WTC11 (cell line): ENCODE data around the gene TTLL3. TPM values are rescaled to one million over a fixed set of nuclear protein-coding genes. Genes with fewer than 3 reads are reported as not detected.

Source experiments
- ATAC-seq: fragments of 200-7000 bp; cut with Tn5 transposase; 2 replicates; pipeline ENCODE4 v1.10.0; 2021; ENCODE audit warnings: mild to moderate bottlenecking, moderate library complexity
- CTCF ChIA-PET: fragments of 300-600 bp; sonication (Branson Sonifier 250); formaldehyde crosslinking; loops from one replicate; lab custom pipeline; 2021; ENCODE audit warnings: antibody characterized with exemption; lab: Charles Lee
- POLR2A ChIA-PET: fragments of 350-600 bp; sonication (Branson Sonifier 250); formaldehyde crosslinking; loops from one replicate; lab custom pipeline; 2021; ENCODE audit warnings: antibody characterized with exemption; lab: Charles Lee
- DNase-seq: peaks from one replicate; pipeline ENCODE4 v3.0.0; 2021; ENCODE audit warnings: low spot score
- H3K27ac Mint-ChIP-seq: 2 replicates; pipeline ENCODE4 v1.8.0; 2021; ENCODE audit warnings: mixed read lengths
- H3K27me3 Mint-ChIP-seq: 2 replicates; pipeline ENCODE4 v1.8.0; 2021; ENCODE audit warnings: low read depth, mild to moderate bottlenecking, moderate library complexity, mixed read lengths
- H3K36me3 Mint-ChIP-seq: 2 replicates; pipeline ENCODE4 v1.8.0; 2021; ENCODE audit warnings: mixed read lengths
- H3K4me1 Mint-ChIP-seq: 2 replicates; pipeline ENCODE4 v1.8.0; 2022; ENCODE audit warnings: mixed read lengths
- H3K4me3 Mint-ChIP-seq: 2 replicates; pipeline ENCODE4 v1.8.0; 2021; ENCODE audit warnings: mild to moderate bottlenecking, moderate library complexity, mixed read lengths
- H3K9me3 Mint-ChIP-seq: 2 replicates; pipeline ENCODE4 v1.8.0; 2021; ENCODE audit warnings: mixed read lengths
- ETV6 ChIP-seq: sonication (generic); formaldehyde crosslinking; IDR thresholded peaks from 2 replicates; pipeline ENCODE4 v1.8.1; 2022; ENCODE audit warnings: mild to moderate bottlenecking, missing genetic modification reagents
- FOXK1 ChIP-seq: sonication (generic); formaldehyde crosslinking; IDR thresholded peaks from 2 replicates; pipeline ENCODE4 v1.8.0; 2022; ENCODE audit warnings: mild to moderate bottlenecking, moderate library complexity, missing genetic modification reagents
- GRHL2 ChIP-seq: fragments of 250-450 bp; sonication (Bioruptor Pico); IDR thresholded peaks from 2 replicates; pipeline ENCODE4 v1.8.0; 2022; ENCODE audit warnings: mild to moderate bottlenecking, moderate library complexity; ENCODE audit not compliant: insufficient replicate concordance, severe bottlenecking
- GTF2I ChIP-seq: fragments of 250-450 bp; sonication (Bioruptor Pico); conservative IDR thresholded peaks from 2 replicates; pipeline ENCODE4 v1.4.0; 2021; ENCODE audit warnings: mild to moderate bottlenecking
- JUN ChIP-seq: sonication (generic); formaldehyde crosslinking; IDR thresholded peaks from 2 replicates; pipeline ENCODE4 v1.8.0; 2023; ENCODE audit warnings: mild to moderate bottlenecking, missing genetic modification reagents
- KAT7 ChIP-seq: sonication (generic); formaldehyde crosslinking; IDR thresholded peaks from 2 replicates; pipeline ENCODE4 v1.8.1; 2023; ENCODE audit warnings: missing genetic modification reagents, mild to moderate bottlenecking, borderline replicate concordance
- MYBL2 ChIP-seq: sonication (generic); formaldehyde crosslinking; IDR thresholded peaks from 2 replicates; pipeline ENCODE4 v1.8.1; 2023; ENCODE audit warnings: mild to moderate bottlenecking, moderate library complexity, missing genetic modification reagents
- NR2C2 ChIP-seq: sonication (generic); formaldehyde crosslinking; IDR thresholded peaks from 2 replicates; pipeline ENCODE4 v1.8.0; 2022; ENCODE audit warnings: mild to moderate bottlenecking, missing genetic modification reagents
- NR3C1 ChIP-seq: sonication (generic); formaldehyde crosslinking; conservative IDR thresholded peaks from 2 replicates; pipeline ENCODE4 v1.8.1; 2023; ENCODE audit warnings: low read depth, mild to moderate bottlenecking, missing genetic modification reagents
- OVOL2 ChIP-seq: fragments of 250-450 bp; sonication (Bioruptor Pico); IDR thresholded peaks from 2 replicates; pipeline ENCODE4 v1.9.0; 2021; ENCODE audit warnings: mild to moderate bottlenecking, borderline replicate concordance
- RELA ChIP-seq: sonication (generic); formaldehyde crosslinking; IDR thresholded peaks from 2 replicates; pipeline ENCODE4 v1.8.1; 2022; ENCODE audit warnings: missing genetic modification reagents, mild to moderate bottlenecking, borderline replicate concordance
- TEAD1 ChIP-seq: sonication (generic); formaldehyde crosslinking; IDR thresholded peaks from 2 replicates; pipeline ENCODE4 v1.8.0; 2022; ENCODE audit warnings: mild to moderate bottlenecking, missing genetic modification reagents
- ZNF423 ChIP-seq: fragments of 250-450 bp; sonication (Bioruptor Pico); IDR thresholded peaks from 2 replicates; pipeline ENCODE4 v2.1.2; 2022; ENCODE audit warnings: mild to moderate bottlenecking, moderate library complexity
- ZNF671 ChIP-seq: fragments of 250-450 bp; sonication (Bioruptor Pico); IDR thresholded peaks from 2 replicates; pipeline ENCODE4 v1.8.0; 2021; ENCODE audit warnings: mild to moderate bottlenecking
- total RNA-seq: library from RNA; stranded (reverse); gene quantifications from 3 replicates; pipeline ENCODE4 v1.2.3, GENCODE V29; 2021
- TF ChIP-seq, protein P1 (sequence below): sonication (generic); formaldehyde crosslinking; IDR thresholded peaks from 2 replicates; pipeline ENCODE4 v1.8.0; 2022; ENCODE audit warnings: mild to moderate bottlenecking, missing genetic modification reagents
- TF ChIP-seq, protein P2 (sequence below): fragments of 250-450 bp; sonication (Bioruptor Pico); conservative IDR thresholded peaks from 2 replicates; pipeline ENCODE4 v1.9.0; 2021; ENCODE audit warnings: mild to moderate bottlenecking
- TF ChIP-seq, protein P3 (sequence below): sonication (generic); formaldehyde crosslinking; IDR thresholded peaks from 2 replicates; pipeline ENCODE4 v1.8.0; 2022; ENCODE audit warnings: mild to moderate bottlenecking, missing genetic modification reagents
- TF ChIP-seq, protein P4 (sequence below): sonication (generic); formaldehyde crosslinking; IDR thresholded peaks from 2 replicates; pipeline ENCODE4 v1.8.0; 2022; ENCODE audit warnings: mild to moderate bottlenecking, missing genetic modification reagents
- TF ChIP-seq, protein P5 (sequence below): fragments of 250-450 bp; sonication (Bioruptor Pico); IDR thresholded peaks from 2 replicates; pipeline ENCODE4 v1.9.0; 2021; ENCODE audit warnings: moderate library complexity, mild to moderate bottlenecking, inconsistent platforms, borderline replicate concordance
- TF ChIP-seq, protein P6 (sequence below): sonication (generic); formaldehyde crosslinking; IDR thresholded peaks from 2 replicates; pipeline ENCODE4 v1.8.1; 2023; ENCODE audit warnings: mild to moderate bottlenecking, moderate library complexity, missing genetic modification reagents
- TF ChIP-seq, protein P7 (sequence below): fragments of 200-600 bp; IDR thresholded peaks from 2 replicates; pipeline ENCODE4 v1.8.0; 2022; ENCODE audit warnings: antibody characterized with exemption

Gene TTLL3
- total RNA-seq, 1 experiment from 2014 or later = 14.7 TPM

DNA sequence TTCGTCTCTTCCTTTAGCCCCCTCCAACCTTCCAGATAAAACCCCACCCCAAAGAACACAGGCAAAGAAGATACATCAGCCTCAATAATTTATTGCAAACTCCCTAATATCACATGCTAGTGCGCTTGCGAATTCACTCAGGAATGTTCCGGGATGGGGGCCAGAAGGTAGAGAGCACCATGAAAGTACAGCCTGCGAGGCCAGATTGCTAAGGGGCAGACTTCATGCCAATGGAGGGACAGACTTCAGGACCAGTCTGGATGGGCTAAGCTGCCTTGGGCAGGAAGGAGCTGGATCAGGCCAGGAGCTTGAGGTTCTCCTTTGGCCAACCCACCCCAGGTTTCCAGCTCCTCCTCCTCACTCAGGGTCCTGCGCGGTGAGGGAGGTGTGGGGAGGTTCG lies 56.6 kb downstream of the TTLL3 start (continued):
- TF ChIP-seq JUN (CRISPR knock-in tag) = no peak
- no peak for TF ChIP-seq TEAD1 (CRISPR knock-in tag)
- TF ChIP-seq ZNF671 (CRISPR knock-in tag) = no peak
- no peak for TF ChIP-seq NR3C1 (CRISPR knock-in tag)

DNA sequence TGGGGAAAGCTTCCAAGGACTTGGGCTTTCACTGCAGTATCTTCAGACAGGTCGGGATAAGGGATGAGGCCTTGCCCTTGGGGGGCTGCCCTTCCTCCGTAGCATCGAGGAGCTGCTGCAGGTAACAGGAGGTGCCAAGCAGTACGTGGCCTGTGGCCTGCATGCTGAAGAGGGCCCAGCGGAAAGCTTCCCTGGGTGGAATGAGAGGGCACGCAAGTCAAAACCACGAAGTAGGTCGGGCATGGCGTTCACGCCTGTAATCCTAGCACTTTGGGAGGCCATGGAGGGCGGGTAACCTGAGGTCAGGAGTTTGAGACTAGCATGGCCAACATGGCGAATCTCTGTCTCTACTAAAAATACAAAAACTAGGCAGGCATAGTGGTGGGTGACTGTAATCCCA lies 57.0 kb downstream of the TTLL3 start:
- H3K36me3 Mint-ChIP-seq = no peaks in the 10 kb centered on the region
- TF ChIP-seq GTF2I (CRISPR knock-in tag) (no peak), KAT7 (CRISPR knock-in tag) (no peak), ZNF423 (CRISPR knock-in tag) (no peak), GRHL2 (CRISPR knock-in tag) (no peak)
- TF ChIP-seq, protein P1, sequence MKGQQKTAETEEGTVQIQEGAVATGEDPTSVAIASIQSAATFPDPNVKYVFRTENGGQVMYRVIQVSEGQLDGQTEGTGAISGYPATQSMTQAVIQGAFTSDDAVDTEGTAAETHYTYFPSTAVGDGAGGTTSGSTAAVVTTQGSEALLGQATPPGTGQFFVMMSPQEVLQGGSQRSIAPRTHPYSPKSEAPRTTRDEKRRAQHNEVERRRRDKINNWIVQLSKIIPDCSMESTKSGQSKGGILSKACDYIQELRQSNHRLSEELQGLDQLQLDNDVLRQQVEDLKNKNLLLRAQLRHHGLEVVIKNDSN (CRISPR knock-in tag) = no peak
- no peak overlapping the region for H3K27ac Mint-ChIP-seq
- H3K27me3 Mint-ChIP-seq = peaks cover 12% of the 10 kb centered on the region
- ATAC-seq = no peak
- POLR2A ChIA-PET = no interaction called here
- peaks cover 3% of the 10 kb centered on the region for H3K4me1 Mint-ChIP-seq
- no peaks in the 10 kb centered on the region for H3K9me3 Mint-ChIP-seq
- no peak overlapping the region for H3K4me3 Mint-ChIP-seq
- DNase-seq = no peak
- CTCF ChIA-PET = interaction anchor here (1.8 kb wide), 1 partner anchor 79 kb away, joined by 5 read pairs; no protein-coding TSS in a partner anchor

DNA sequence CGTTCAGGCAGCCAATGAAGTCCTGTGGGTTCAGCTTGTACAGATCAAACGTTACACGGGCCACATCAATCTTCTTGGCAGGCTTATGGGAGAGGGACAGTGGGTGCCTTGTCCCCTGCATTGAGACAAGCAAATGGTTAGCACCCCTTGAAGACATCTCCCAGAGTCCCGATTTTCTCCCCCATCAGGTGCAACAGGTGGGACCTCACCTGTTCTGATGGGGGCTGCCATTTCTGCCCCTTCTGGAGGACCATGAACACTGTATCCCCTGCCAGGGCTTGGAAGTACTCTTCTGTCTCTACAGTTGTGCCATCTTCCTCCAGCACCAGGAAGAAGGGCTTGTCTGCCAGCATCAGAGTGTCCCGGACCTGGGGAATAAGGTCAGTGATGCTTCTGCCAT lies 59.9 kb downstream of the TTLL3 start:
- POLR2A ChIA-PET = no interaction called here
- DNase-seq (no peak), ATAC-seq (no peak)
- H3K27me3 Mint-ChIP-seq = peaks cover 3% of the 10 kb centered on the region; the same call in 1 of the 2 replicates
- H3K9me3 Mint-ChIP-seq = no peaks in the 10 kb centered on the region
- no peak for TF ChIP-seq FOXK1 (CRISPR knock-in tag)
- no peak for TF ChIP-seq MYBL2 (CRISPR knock-in tag)
- TF ChIP-seq, protein P2, sequence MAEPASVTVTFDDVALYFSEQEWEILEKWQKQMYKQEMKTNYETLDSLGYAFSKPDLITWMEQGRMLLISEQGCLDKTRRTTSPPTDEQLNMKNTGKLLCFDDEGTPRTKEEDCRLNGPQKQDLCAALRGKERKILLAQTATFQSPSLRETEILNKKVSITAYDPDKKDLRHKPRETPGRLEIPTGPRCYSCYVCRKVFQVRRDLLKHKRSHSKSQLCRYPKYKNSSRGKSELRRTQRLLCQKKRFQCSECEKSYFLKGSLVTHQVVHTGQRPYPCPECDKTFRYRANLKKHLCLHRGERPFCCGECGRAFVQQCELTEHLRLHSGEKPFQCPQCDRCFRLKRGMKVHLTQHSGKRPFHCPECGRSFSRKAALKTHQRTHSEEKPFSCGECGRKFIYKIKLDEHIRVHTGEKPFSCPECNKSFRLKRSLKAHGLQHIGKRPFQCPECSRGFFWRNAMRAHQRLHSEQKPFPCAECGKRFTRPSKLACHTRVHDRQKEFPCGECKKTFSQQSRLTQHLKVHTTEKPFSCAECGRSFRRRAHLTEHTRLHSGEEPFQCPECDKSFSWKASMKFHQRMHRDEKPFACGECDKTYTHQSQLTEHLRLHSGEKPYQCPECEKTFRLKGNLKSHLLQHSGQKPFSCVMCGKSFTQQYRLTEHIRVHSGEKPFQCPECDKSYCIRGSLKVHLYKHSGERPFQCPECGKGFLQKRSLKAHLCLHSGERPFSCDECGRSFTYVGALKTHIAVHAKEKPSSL (CRISPR knock-in tag) = no peak
- TF ChIP-seq, protein P3, sequence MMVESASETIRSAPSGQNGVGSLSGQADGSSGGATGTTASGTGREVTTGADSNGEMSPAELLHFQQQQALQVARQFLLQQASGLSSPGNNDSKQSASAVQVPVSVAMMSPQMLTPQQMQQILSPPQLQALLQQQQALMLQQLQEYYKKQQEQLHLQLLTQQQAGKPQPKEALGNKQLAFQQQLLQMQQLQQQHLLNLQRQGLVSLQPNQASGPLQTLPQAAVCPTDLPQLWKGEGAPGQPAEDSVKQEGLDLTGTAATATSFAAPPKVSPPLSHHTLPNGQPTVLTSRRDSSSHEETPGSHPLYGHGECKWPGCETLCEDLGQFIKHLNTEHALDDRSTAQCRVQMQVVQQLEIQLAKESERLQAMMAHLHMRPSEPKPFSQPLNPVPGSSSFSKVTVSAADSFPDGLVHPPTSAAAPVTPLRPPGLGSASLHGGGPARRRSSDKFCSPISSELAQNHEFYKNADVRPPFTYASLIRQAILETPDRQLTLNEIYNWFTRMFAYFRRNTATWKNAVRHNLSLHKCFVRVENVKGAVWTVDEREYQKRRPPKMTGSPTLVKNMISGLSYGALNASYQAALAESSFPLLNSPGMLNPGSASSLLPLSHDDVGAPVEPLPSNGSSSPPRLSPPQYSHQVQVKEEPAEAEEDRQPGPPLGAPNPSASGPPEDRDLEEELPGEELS (CRISPR knock-in tag) = no peak
- TF ChIP-seq RELA (CRISPR knock-in tag) = no peak
- no peak for TF ChIP-seq GTF2I (CRISPR knock-in tag)
- no peaks in the 10 kb centered on the region for H3K36me3 Mint-ChIP-seq
- CTCF ChIA-PET = no interaction called here
- no peaks in the 10 kb centered on the region for H3K4me1 Mint-ChIP-seq
- H3K4me3 Mint-ChIP-seq = no peak overlapping the region
- H3K27ac Mint-ChIP-seq = no peak overlapping the region

DNA sequence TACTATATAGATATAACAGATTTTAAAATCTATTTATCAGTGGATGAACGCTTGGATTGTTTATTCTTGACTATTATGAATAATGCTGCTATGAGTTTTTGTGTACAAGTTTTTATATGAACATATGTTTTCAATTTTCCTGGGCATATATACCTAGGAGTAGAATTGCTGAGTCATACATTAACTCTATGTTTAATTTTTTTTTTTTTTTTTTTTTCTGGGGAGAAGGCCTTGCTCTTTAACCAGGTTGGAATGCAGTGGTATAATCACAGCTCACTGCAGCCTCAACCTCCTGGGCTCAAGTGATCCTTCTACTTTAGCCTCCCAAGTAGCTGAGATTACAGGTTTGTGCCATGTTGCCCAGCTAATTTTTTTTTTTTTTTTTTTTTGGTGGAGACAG lies 60.9 kb downstream of the TTLL3 start:
- no peak overlapping the region for H3K4me3 Mint-ChIP-seq
- ChIA-PET CTCF (interaction anchor here (0.7 kb wide), 1 partner anchor 9 kb away, joined by 3 read pairs; no protein-coding TSS in a partner anchor), POLR2A (no interaction called here)
- no peaks in the 10 kb centered on the region for H3K9me3 Mint-ChIP-seq
- H3K36me3 Mint-ChIP-seq = no peaks in the 10 kb centered on the region
- DNase-seq = no peak
- no peak for ATAC-seq
- no peaks in the 10 kb centered on the region for H3K4me1 Mint-ChIP-seq
- peaks cover 3% of the 10 kb centered on the region; the same call in 1 of the 2 replicates for H3K27me3 Mint-ChIP-seq
- no peak overlapping the region for H3K27ac Mint-ChIP-seq
- TF ChIP-seq OVOL2 (CRISPR knock-in tag) (no peak), ETV6 (CRISPR knock-in tag) (no peak), NR2C2 (no peak), JUN (CRISPR knock-in tag) (no peak)
- TF ChIP-seq, protein P4, sequence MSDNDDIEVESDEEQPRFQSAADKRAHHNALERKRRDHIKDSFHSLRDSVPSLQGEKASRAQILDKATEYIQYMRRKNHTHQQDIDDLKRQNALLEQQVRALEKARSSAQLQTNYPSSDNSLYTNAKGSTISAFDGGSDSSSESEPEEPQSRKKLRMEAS (CRISPR knock-in tag) = no peak
- TF ChIP-seq, protein P5, sequence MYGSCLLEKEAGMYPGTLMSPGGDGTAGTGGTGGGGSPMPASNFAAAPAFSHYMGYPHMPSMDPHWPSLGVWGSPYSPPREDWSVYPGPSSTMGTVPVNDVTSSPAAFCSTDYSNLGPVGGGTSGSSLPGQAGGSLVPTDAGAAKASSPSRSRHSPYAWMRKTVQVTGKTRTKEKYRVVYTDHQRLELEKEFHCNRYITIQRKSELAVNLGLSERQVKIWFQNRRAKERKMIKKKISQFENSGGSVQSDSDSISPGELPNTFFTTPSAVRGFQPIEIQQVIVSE (CRISPR knock-in tag) = no peak
- TF ChIP-seq, protein P6, sequence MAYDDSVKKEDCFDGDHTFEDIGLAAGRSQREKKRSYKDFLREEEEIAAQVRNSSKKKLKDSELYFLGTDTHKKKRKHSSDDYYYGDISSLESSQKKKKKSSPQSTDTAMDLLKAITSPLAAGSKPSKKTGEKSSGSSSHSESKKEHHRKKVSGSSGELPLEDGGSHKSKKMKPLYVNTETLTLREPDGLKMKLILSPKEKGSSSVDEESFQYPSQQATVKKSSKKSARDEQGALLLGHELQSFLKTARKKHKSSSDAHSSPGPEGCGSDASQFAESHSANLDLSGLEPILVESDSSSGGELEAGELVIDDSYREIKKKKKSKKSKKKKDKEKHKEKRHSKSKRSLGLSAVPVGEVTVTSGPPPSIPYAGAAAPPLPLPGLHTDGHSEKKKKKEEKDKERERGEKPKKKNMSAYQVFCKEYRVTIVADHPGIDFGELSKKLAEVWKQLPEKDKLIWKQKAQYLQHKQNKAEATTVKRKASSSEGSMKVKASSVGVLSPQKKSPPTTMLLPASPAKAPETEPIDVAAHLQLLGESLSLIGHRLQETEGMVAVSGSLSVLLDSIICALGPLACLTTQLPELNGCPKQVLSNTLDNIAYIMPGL (CRISPR knock-in tag) = no peak
- TF ChIP-seq, protein P7, sequence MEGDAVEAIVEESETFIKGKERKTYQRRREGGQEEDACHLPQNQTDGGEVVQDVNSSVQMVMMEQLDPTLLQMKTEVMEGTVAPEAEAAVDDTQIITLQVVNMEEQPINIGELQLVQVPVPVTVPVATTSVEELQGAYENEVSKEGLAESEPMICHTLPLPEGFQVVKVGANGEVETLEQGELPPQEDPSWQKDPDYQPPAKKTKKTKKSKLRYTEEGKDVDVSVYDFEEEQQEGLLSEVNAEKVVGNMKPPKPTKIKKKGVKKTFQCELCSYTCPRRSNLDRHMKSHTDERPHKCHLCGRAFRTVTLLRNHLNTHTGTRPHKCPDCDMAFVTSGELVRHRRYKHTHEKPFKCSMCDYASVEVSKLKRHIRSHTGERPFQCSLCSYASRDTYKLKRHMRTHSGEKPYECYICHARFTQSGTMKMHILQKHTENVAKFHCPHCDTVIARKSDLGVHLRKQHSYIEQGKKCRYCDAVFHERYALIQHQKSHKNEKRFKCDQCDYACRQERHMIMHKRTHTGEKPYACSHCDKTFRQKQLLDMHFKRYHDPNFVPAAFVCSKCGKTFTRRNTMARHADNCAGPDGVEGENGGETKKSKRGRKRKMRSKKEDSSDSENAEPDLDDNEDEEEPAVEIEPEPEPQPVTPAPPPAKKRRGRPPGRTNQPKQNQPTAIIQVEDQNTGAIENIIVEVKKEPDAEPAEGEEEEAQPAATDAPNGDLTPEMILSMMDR = no peak
